ENCODE measurements around the gene PCNX2. TPM values are rescaled to one million over a fixed set of nuclear protein-coding genes. Genes with fewer than 3 reads are reported as not detected.
A peak's percentile ranks its signal among the peaks of the same experiment; 100 is the strongest.

PCNX2 gene
- total RNA-seq, 1 donor from 2014 or later = 33.6 TPM

- Mint-ChIP-seq H3K36me3 (ENCODE audit: insufficient read depth) (peaks cover 17% of the 10 kb centered on the region), H3K9me3 (ENCODE audit: low read depth) (no peaks in the 10 kb centered on the region), H3K27ac (no peak overlapping the region), H3K4me3 (ENCODE audit: low read depth) (no peak overlapping the region), H3K4me1 (ENCODE audit: low read depth) (peaks cover 16% of the 10 kb centered on the region), H3K27me3 (no peaks in the 10 kb centered on the region)
- no peak for DNase-seq (ENCODE audit: low spot score, unreplicated experiment)
- no peak for TF ChIP-seq CTCF (IDR thresholded peaks at IDR 0.05; ENCODE audit: unreplicated experiment)
Observed at GRCh38 chr1:232964601-232965000, 330.9 kb downstream of the PCNX2 start.

- peaks cover 25% of the 10 kb centered on the region for H3K36me3 Mint-ChIP-seq (ENCODE audit: insufficient read depth)
- no peak for TF ChIP-seq CTCF (IDR thresholded peaks at IDR 0.05; ENCODE audit: unreplicated experiment)
- peaks cover 6% of the 10 kb centered on the region for H3K9me3 Mint-ChIP-seq (ENCODE audit: low read depth)
- H3K27ac Mint-ChIP-seq = peak overlapping the region; percentile 57
- peaks cover 16% of the 10 kb centered on the region for H3K4me1 Mint-ChIP-seq (ENCODE audit: low read depth)
- DNase-seq (ENCODE audit: low spot score, unreplicated experiment) = no peak
- no peaks in the 10 kb centered on the region for H3K27me3 Mint-ChIP-seq
- H3K4me3 Mint-ChIP-seq (ENCODE audit: low read depth) = no peak overlapping the region
Observed at GRCh38 chr1:232962761-232963745, 332.5 kb downstream of the PCNX2 start.

- Mint-ChIP-seq H3K4me3 (ENCODE audit: low read depth) (no peak overlapping the region), H3K27ac (no peak overlapping the region)
- no peak for DNase-seq (ENCODE audit: low spot score, unreplicated experiment)
Observed at GRCh38 chr1:232958067-232958466, 337.5 kb downstream of the PCNX2 start.

GRCh38 chr1:232956081-232956480 is 339.4 kb downstream of the PCNX2 start:
- H3K27ac Mint-ChIP-seq = no peak overlapping the region

More at GRCh38 chr1:232958067-232958466, 337.5 kb downstream of the PCNX2 start:
- H3K36me3 Mint-ChIP-seq (ENCODE audit: insufficient read depth) = peaks cover 39% of the 10 kb centered on the region
- peaks cover 15% of the 10 kb centered on the region for H3K9me3 Mint-ChIP-seq (ENCODE audit: low read depth)
- no peak for TF ChIP-seq CTCF (IDR thresholded peaks at IDR 0.05; ENCODE audit: unreplicated experiment)
- H3K4me1 Mint-ChIP-seq (ENCODE audit: low read depth) = peaks cover 10% of the 10 kb centered on the region
- H3K27me3 Mint-ChIP-seq = no peaks in the 10 kb centered on the region

More at GRCh38 chr1:232956081-232956480, 339.4 kb downstream of the PCNX2 start:
- Mint-ChIP-seq H3K27me3 (no peaks in the 10 kb centered on the region), H3K9me3 (ENCODE audit: low read depth) (peaks cover 15% of the 10 kb centered on the region), H3K4me1 (ENCODE audit: low read depth) (peaks cover 22% of the 10 kb centered on the region), H3K4me3 (ENCODE audit: low read depth) (no peak overlapping the region), H3K36me3 (ENCODE audit: insufficient read depth) (peaks cover 36% of the 10 kb centered on the region)
- TF ChIP-seq CTCF (IDR thresholded peaks at IDR 0.05; ENCODE audit: unreplicated experiment) = no peak
- no peak for DNase-seq (ENCODE audit: low spot score, unreplicated experiment)

All from progenitor cell of endocrine pancreas (in vitro differentiated cells).